HG02870 (cell line): Measurements from ENCODE around the gene ZNF791.
"Not testable (repeated sequence)": the region's sequence is repeated elsewhere in the genome, so short reads cannot be mapped to it uniquely, and the experiment has no call there.

Experiments used
- ATAC-seq: cut with Tn5 transposase; IDR thresholded peaks from one replicate; pipeline ENCODE4 v1.9.1; 2021; ENCODE audit warnings: mild to moderate bottlenecking, moderate library complexity; ENCODE audit not compliant: unreplicated experiment

Gene ZNF791

GRCh38 chr19:12628040-12629022 lies 17.6 kb downstream of the ZNF791 start:
- no peak for ATAC-seq

- no peak for ATAC-seq
These were observed 18.5 kb downstream of the ZNF791 start for GRCh38 chr19:12629215-12629614.

GRCh38 chr19:12636631-12637030 lies 25.9 kb downstream of the ZNF791 start:
- ATAC-seq = no peak

DNA sequence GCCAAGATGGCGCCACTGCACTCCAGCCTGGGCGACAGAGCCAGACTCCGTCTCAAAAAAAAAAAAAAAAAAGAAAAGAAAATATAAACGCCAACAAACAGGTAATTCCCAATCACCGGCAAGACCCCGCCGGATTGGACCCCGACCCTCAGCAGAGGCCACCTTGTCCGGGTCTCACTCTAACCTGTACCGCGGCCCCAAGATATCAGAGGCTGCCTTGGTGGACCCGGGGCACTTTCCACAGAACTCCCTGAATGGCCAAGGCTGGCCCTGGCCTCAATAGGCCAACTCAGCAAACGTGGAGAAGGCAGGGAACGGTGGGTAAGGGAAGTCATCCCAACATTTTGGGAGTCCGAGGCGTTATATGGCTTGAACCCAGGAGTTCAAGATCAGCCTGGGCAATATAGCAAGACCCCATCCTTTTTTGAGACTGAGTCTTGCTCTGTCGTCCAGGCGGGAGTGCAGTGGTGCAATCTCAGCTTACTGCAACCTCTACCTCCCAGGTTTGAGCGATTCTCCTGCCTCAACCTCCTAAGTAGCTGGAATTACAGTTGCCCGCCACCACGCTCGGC lies 28.0 kb downstream of the ZNF791 start:
- no peak for ATAC-seq

DNA sequence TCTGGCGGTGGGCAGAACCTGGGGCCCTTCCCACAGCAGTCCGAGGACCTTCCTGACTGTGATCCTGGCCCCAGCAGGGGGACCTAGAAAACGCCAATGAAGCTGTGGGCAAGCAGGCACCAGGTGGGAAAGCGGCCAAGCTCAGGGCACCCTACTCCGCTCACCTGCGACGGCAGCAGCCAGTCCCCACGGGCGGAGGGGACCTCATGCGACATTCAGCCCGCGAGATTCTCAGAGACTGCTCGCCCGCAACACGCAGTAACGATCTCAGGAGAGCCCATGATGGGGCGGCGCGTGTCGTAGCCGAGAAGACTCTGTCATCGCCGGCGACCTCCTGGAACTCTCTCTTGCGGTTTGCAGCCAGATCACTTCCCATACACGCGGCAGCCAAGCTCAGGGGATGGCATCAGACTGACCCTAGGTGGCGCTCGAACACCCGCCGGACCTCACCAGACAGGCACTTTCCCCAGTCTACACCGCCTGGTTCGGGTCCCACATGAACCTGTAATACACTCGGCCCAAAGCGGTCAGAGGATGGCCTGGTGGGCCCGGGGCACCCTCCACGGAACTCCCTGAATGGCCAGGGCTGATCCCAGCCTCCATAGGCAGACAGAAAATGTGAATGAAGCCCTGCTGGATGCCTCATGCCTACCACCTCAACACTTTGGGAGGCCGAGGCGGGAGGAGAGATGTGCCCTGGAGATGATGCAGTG lies 29.3 kb downstream of the ZNF791 start:
- ATAC-seq = peak; percentile 54

GRCh38 chr19:12641456-12641855 lies 30.7 kb downstream of the ZNF791 start:
- no peak for ATAC-seq

GRCh38 chr19:12642506-12642905 lies 31.8 kb downstream of the ZNF791 start:
- no peak for ATAC-seq

- ATAC-seq = not testable (repeated sequence)
These were observed 33.0 kb downstream of the ZNF791 start for GRCh38 chr19:12643716-12644115.

DNA sequence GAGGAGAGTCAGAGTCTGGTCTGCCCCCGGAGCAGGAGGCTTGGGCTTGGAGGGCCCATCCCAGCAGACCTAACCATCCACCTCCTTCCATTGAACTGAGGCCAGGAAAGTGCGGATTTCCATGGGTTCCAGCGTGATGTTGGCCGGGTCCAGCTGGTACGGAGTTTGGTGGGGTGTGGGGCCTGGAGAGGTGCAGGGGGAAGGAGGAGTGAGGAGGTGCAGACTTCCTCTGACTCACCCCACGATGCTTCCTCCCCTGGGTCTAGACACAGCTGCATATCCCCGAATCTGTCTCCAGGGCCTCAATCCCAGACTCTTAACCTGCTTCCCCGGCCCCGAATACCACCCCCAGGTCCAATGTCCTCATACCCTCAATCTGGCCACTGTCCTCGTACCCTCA lies 35.8 kb downstream of the ZNF791 start:
- no peak for ATAC-seq

GRCh38 chr19:12647047-12647446 lies 36.3 kb downstream of the ZNF791 start:
- no peak for ATAC-seq

GRCh38 chr19:12647490-12648071 lies 36.9 kb downstream of the ZNF791 start:
- ATAC-seq = no peak

DNA sequence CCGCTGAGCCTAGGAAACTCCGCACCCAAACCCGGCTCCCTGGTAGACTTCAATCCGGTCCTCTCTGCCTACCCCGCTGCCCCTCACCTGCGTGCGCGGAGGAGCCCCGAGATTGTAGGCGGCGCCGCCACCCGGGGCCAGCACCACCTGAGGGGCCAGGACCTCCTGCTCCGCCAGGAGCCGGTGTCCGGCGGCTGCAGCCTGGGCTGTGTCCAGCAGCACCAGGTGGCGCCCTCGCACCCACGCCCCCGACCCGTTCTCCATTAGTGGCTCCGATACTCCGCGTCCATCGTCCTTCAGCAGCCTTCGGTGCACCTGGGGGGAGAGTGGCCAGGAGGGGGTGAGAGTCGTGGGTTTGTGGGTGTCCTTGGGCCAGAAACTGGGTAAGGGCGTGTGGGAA lies 37.4 kb downstream of the ZNF791 start:
- no peak for ATAC-seq

- no peak for ATAC-seq
These were observed 39.2 kb downstream of the ZNF791 start for GRCh38 chr19:12649941-12650340.

DNA sequence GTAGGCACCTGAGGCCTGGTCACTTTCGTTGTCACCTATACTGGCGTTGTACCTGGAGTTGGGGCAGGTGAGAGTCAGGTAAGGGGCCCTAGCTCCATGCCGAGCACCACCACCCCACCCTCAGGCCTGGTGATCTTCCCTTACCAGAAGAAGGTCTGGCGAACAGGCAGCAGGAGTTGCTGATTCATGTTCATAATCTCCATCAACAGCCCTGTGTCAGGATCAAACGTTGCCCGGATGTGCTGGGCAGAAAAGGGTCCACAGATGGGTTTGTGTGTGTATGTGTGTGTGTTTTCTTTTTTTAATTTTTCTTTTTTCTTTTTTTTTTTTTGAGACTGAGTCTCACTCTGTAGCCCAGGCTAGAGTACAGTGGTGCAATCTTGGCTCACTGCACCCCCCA lies 41.5 kb downstream of the ZNF791 start:
- no peak for ATAC-seq

GRCh38 chr19:12655546-12655945 lies 44.8 kb downstream of the ZNF791 start:
- ATAC-seq = no peak

GRCh38 chr19:12656899-12657571 lies 46.3 kb downstream of the ZNF791 start:
- no peak for ATAC-seq

DNA sequence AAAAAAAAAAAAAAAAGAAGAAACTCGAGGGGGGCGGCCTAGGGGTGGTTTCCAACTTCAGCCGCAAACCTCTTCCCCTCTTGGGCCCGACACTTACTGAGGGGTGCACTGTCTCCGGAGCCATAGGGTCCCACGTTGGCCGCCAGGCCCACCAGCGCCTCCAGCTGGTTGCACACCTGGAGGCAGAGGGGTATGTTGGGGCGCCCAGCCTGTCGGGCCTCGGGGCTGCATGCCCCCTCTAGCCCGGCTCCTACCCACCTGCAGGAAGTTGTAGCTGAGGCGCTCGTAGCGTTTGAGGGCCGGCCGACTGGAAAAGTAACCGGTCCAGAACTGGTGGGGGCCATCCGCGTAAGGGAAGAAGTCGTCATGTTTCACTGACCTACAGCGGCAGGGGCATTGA lies 47.2 kb downstream of the ZNF791 start:
- ATAC-seq = no peak

GRCh38 chr19:12660980-12661379 lies 50.3 kb downstream of the ZNF791 start:
- ATAC-seq = no peak

DNA sequence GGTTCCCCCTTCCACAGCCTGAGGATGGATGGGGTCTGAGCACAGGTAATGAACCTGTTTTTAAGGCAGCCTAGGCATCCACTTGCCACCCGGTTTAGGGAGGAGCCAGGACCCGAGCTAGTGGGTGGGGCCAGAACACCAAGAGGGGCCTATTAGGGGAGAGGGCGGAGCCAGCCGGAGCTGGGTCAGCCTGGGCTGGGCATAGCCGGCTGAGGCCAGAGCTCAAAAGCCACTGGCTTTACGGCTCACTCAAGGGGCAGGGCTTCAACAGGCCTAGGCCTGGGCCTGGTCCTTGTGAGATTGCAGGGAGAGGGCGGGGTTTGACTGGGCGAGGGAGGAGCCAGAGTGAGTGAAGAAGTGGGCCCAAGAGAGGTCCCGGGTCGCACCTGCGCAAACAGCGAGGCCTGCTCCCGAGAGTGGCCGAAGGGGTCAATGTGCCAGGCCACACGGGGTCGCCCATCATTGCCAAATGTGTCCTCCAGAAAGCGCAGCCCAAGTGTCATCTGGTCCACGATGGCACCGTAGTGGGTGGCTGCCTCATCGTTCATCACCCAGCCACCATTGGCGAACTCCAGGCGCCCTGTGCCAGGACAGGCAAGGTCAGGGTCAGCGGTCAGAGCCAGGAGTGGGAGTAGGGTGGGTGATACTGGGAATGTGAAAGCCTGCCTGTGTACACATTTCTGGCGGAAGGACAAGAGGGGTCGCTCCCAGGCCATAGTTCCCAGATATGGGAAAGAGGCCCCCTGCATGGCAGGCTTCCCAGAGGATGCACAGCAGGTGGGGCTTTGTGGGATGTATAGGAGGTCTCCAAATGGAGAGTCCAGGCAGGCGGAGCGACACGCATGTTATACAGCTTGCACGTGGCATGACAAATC lies 53.9 kb downstream of the ZNF791 start:
- no peak for ATAC-seq

DNA sequence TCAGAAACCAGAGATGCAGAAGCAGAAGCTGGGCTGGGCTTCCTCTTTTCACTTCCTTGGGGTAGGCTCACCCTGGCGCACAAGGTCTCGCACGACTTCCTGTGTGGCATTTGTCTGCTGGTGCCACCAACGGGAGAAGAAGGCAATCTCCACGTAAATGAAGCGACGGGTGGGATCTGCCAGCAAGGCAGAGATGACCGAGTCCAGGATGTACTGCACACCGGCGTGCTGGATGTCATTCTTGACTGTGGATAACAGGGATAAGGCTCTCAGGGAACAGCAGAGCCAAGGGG lies 54.5 kb downstream of the ZNF791 start:
- no peak for ATAC-seq
